Cardiac muscle cell (in vitro differentiated cells and primary cell): ENCODE results near the gene LRRTM3. TPM values are rescaled to one million over a fixed set of nuclear protein-coding genes. Genes with fewer than 3 reads are reported as not detected.

Experiments
- DNase-seq, 2 donors: peaks; one replicate each; pipeline versions ENCODE4 v3.0.0 to v3.0.0-alpha.2; 2010 to 2017; ENCODE audit warnings: low read depth in 1 of 2, low spot score in 1 of 2
- H3K27ac ChIP-seq: fragments of 200-600 bp; sonication (generic); 2 replicates; pipeline ENCODE4 v1.5.1; 2016
- H3K27me3 ChIP-seq: fragments of 200-600 bp; sonication (generic); 2 replicates; pipeline ENCODE4 v1.6.0; 2016; ENCODE audit warnings: control low read depth
- H3K36me3 ChIP-seq: fragments of 200-600 bp; sonication (generic); 2 replicates; pipeline ENCODE4 v1.5.1; 2016; ENCODE audit warnings: control low read depth
- H3K4me1 ChIP-seq: fragments of 200-600 bp; sonication (generic); 2 replicates; pipeline ENCODE4 v1.8.1; 2017; ENCODE audit warnings: low read depth, mild to moderate bottlenecking, mixed run types
- H3K4me3 ChIP-seq: fragments of 200-600 bp; sonication (generic); 2 replicates; pipeline ENCODE4 v1.5.1; 2016; ENCODE audit warnings: mild to moderate bottlenecking
- H3K9me3 ChIP-seq: fragments of 200-600 bp; sonication (generic); 2 replicates; pipeline ENCODE4 v1.5.1; 2017; ENCODE audit warnings: low read depth, mild to moderate bottlenecking, control low read depth
- CTCF ChIP-seq: IDR thresholded peaks from 2 replicates; pipeline ENCODE4 v1.5.1; 2012; ENCODE audit warnings: low read depth, mild to moderate bottlenecking, low read length
- polyA plus RNA-seq: library from polyadenylated mRNA; unstranded; fragments of >200 nt; fragmentation: Nextera tagmentation; extraction: Ambion mirVana; gene quantifications from 2 replicates; pipeline ENCODE4 v1.2.1, GENCODE V29; 2016
- total RNA-seq: library from RNA; depleted of rRNA; stranded (reverse); fragments of >200 nt; gene quantifications from 2 replicates; pipeline ENCODE4 v1.2.3, GENCODE V29; 2016

The LRRTM3 gene
- total and polyA plus RNA-seq, 2 experiments from 2014 or later = 0.98 to 3.6 TPM

- peak overlapping the region; percentile 15 for H3K4me3 ChIP-seq
- peaks cover 16% of the 10 kb centered on the region for H3K4me1 ChIP-seq
- no peaks in the 10 kb centered on the region for H3K9me3 ChIP-seq
- no peak for TF ChIP-seq CTCF
- no peak overlapping the region for H3K27ac ChIP-seq
- no peak for DNase-seq
- H3K27me3 ChIP-seq = no peaks in the 10 kb centered on the region
- H3K36me3 ChIP-seq = no peaks in the 10 kb centered on the region
These were observed 1.6 kb downstream of the LRRTM3 start for GRCh38 chr10:66927251-66927935.

GRCh38 chr10:66927971-66928770 lies 2.3 kb downstream of the LRRTM3 start:
- H3K4me3 ChIP-seq = peak overlapping the region; percentile 15
- no peak overlapping the region for H3K27ac ChIP-seq

GRCh38 chr10:66928776-66929175 lies 2.9 kb downstream of the LRRTM3 start:
- H3K9me3 ChIP-seq = no peaks in the 10 kb centered on the region
- no peaks in the 10 kb centered on the region for H3K36me3 ChIP-seq
- no peak for DNase-seq
- H3K27ac ChIP-seq = no peak overlapping the region
- TF ChIP-seq CTCF = no peak
- peaks cover 16% of the 10 kb centered on the region for H3K4me1 ChIP-seq
- H3K27me3 ChIP-seq = no peaks in the 10 kb centered on the region
- peak overlapping the region; percentile 15 for H3K4me3 ChIP-seq

More at GRCh38 chr10:66927971-66928770, 2.3 kb downstream of the LRRTM3 start:
- peak; percentile 3 to 32 for DNase-seq
- Histone ChIP-seq H3K27me3 (no peaks in the 10 kb centered on the region), H3K36me3 (no peaks in the 10 kb centered on the region), H3K4me1 (peaks cover 16% of the 10 kb centered on the region), H3K9me3 (no peaks in the 10 kb centered on the region)
- TF ChIP-seq CTCF = no peak

- peaks cover 16% of the 10 kb centered on the region for H3K4me1 ChIP-seq
- no peaks in the 10 kb centered on the region for H3K36me3 ChIP-seq
- H3K27me3 ChIP-seq = no peaks in the 10 kb centered on the region
- no peak for TF ChIP-seq CTCF
- no peak overlapping the region for H3K27ac ChIP-seq
- no peak for DNase-seq
- no peak overlapping the region for H3K4me3 ChIP-seq
- no peaks in the 10 kb centered on the region for H3K9me3 ChIP-seq
These were observed 3.5 kb downstream of the LRRTM3 start for GRCh38 chr10:66929375-66929774.

GRCh38 chr10:66931340-66931948 lies 5.6 kb downstream of the LRRTM3 start:
- Histone ChIP-seq H3K27ac (no peak overlapping the region), H3K36me3 (no peaks in the 10 kb centered on the region), H3K4me1 (peaks cover 9% of the 10 kb centered on the region), H3K27me3 (no peaks in the 10 kb centered on the region), H3K9me3 (no peaks in the 10 kb centered on the region), H3K4me3 (no peak overlapping the region)
- peak; percentile 80 for TF ChIP-seq CTCF
- DNase-seq = peak; percentile 72 to 81
